ENCODE data around the gene TNFAIP2. TPM values are rescaled to one million over a fixed set of nuclear protein-coding genes. Genes with fewer than 3 reads are reported as not detected.

TNFAIP2 gene
- total and polyA plus RNA-seq, 2 donors (not counting 3 experiments of a cell fraction or from before 2014, with no cell fraction given): 31.6 to 42.7 TPM

GRCh38 chr14:103078420-103078749 lies 44.9 kb upstream of the TNFAIP2 start:
- dilution Hi-C loops (cut with MboI; ENCODE audit: extremely low pct_ligation_motif_present, low sequenced_read_pairs): no loop called here

More at GRCh38 chr14:103078420-103078749, 44.9 kb upstream of the TNFAIP2 start:
- H3K4me3 ChIP-seq (replicated peaks in 1 of 3; ENCODE audit: insufficient read depth in 1 of 3, low read depth in 1 of 3, low read length in 3 of 3): no peak overlapping the region
- FAIRE-seq (peak; percentile 90), DNase-seq (ENCODE audit: low read depth, low spot score) (peak; percentile 69)
- no peaks in the 10 kb centered on the region for H3K36me3 ChIP-seq (ENCODE audit: control insufficient read depth in 2 of 2, extremely low read depth in 1 of 2, insufficient read depth in 2 of 2, low read length in 2 of 2)
- H3K4me2 ChIP-seq (ENCODE audit: insufficient read depth, low read length): no peak overlapping the region
- TF ChIP-seq POLR2AphosphoS5 (IDR thresholded peaks at IDR 0.05; ENCODE audit: insufficient read depth, low read depth, low read length) (peak; percentile 24), POLR2A (IDR thresholded peaks at IDR 0.05; ENCODE audit: low read depth, low read length) (no peak), GATA2 (IDR thresholded peaks at IDR 0.05; ENCODE audit: insufficient read depth, insufficient read length, low read depth, low read length) (no peak), CTCF (IDR thresholded peaks at IDR 0.05; ENCODE audit: extremely low read depth in 1 of 2, insufficient read depth in 1 of 2, low read depth in 1 of 2, low read length in 2 of 2) (peak; percentile 63 to 90), FOS (IDR thresholded peaks at IDR 0.05; ENCODE audit: borderline replicate concordance, insufficient read depth, low read length) (no peak)
- no peak overlapping the region for H3K9ac ChIP-seq (replicated peaks; ENCODE audit: extremely low read depth, insufficient read depth, low read length)
- CTCF ChIA-PET: interaction anchor here (0.7 to 3.1 kb wide), 14 partner anchors 8 to 885 kb away, joined by 3 to 12 read pairs (median 4); no protein-coding TSS in a partner anchor
- peaks cover 8% of the 10 kb centered on the region for H3K4me1 ChIP-seq (ENCODE audit: control insufficient read depth, extremely low read depth, insufficient read depth, low read length)
- POLR2A ChIA-PET: interaction anchor here (0.7 kb wide), 1 partner anchor 213 kb away, joined by 10 read pairs; no protein-coding TSS in a partner anchor
- H3K9me3 ChIP-seq (replicated peaks; ENCODE audit: control insufficient read depth, insufficient read depth, low read length): no peaks in the 10 kb centered on the region
- no peaks in the 10 kb centered on the region for H4K20me1 ChIP-seq (replicated peaks; ENCODE audit: control insufficient read depth, extremely low read depth, insufficient read depth, low read length)
- no TSS peak for BruUV-seq (replicated peaks)
- H3K9me1 ChIP-seq (replicated peaks; ENCODE audit: control insufficient read depth, extremely low read depth, insufficient read depth, low read length): no peaks in the 10 kb centered on the region
- H3K79me2 ChIP-seq (ENCODE audit: control insufficient read depth, insufficient read depth, low read length): no peaks in the 10 kb centered on the region
- H3K27ac ChIP-seq (ENCODE audit: insufficient read depth, low read depth, low read length): no peak overlapping the region
- peaks cover 0 to 2% of the 10 kb centered on the region in 2 experiments for H3K27me3 ChIP-seq (ENCODE audit: control insufficient read depth in 2 of 2, insufficient read depth in 2 of 2, low read length in 2 of 2)
- intact Hi-C loops (cut with micrococcal nuclease): loop anchor here (1.0 kb wide), 2 partner anchors 107 to 215 kb away; no protein-coding TSS in a partner anchor
- no peak overlapping the region for H2AFZ ChIP-seq (ENCODE audit: low read depth, low read length)
